Measurements from ENCODE around the gene RBMS3.
A peak's percentile ranks its signal among the peaks of the same experiment; 100 is the strongest.

RBMS3 gene

DNA sequence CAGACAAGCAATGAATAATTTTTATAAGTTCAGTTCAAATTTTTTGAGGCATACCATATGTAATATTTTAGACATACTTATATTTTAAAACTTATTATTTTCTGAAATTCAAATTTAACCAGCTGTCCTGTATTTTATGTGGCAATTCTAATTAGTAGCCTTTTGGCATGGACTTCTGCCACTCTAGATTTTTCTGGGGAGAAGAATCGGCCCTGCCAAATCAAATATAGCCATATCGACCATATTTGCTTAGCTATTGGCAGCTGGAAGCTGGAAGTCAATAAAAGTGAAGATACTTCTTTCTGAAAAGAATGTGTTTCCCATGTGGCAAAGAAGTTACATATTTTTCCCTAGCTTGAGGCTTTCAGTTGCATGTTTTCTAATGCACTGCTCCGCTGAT lies 9.4 kb upstream of the RBMS3 start:
- no peak for DNase-seq
- in situ Hi-C loops (cut with HindIII; ENCODE audit: low pct_ligation_motif_present, low pct_unique_long_range_greater_than_20kb, low sequenced_read_pairs) = no loop called here

DNA sequence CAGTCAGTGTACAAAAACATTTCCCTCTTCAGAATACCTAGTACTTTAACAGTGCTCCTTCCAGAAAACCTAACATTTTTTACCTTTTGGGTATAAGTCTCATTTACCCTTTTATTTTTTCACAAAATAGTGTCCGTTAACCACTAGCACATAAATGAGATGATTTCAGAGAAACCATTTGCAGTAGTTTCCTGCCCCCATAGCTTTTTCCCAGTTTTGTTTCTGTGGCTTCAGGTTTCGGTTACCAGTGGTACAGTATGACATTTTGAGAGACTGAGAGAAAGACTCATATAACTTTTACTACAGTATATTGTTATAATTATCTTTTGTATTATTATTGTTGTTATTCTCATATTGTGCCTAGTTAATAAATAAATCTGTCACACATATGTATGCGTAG lies 6.2 kb upstream of the RBMS3 start:
- in situ Hi-C loops (cut with HindIII; ENCODE audit: low pct_ligation_motif_present, low pct_unique_long_range_greater_than_20kb, low sequenced_read_pairs) = no loop called here

DNA sequence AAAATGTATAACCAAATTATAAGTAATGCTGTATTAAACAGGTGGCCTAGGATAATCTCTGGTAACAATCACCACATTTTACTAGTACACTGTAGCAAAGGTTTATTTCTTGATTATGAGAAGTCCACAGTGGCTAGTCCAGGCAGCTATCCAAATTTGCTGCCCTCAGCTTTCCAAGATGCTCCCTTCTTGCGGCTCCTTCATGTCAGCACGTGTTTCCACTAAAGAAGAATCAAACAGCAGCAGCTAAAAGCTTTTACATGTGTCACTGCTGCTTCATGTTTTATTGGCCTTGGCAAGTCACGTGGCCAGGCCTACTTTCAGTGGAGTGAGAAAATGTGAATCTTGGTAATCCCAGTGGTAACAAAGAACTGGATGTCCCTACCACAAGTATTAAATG lies 5.6 kb upstream of the RBMS3 start:
- in situ Hi-C loops (cut with HindIII; ENCODE audit: low pct_ligation_motif_present, low pct_unique_long_range_greater_than_20kb, low sequenced_read_pairs) = no loop called here
- DNase-seq = no peak

More for the DNA sequence above, 6.2 kb upstream of the RBMS3 start:
- no peak for DNase-seq

- in situ Hi-C loops (cut with HindIII; ENCODE audit: low pct_ligation_motif_present, low pct_unique_long_range_greater_than_20kb, low sequenced_read_pairs) = no loop called here
- DNase-seq = no peak
Observed at GRCh38 chr3:29277249-29277648, 3.6 kb upstream of the RBMS3 start.

DNA sequence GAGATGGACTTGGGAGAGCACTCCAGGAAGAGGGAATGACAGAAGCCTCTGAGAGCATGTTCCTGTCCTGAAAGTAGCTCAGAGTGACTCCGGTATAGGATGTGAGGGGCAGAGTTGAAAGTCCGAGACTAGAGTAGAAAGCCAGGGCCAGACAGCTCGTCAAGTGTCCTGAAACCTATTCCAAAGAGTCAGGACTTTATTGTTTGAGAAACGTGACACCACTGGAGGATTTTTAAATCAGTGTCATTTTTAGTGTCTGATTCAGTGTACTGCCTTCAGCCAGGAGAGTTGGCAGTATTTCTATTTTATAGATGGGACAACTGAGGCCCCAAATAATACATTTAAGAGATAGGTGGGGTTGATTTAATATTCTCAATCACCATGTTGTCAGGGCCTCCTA lies 1.6 kb upstream of the RBMS3 start:
- DNase-seq = no peak

GRCh38 chr3:29279806-29280205 lies 1.1 kb upstream of the RBMS3 start:
- DNase-seq = peak; percentile 37

More for the DNA sequence above, 1.6 kb upstream of the RBMS3 start:
- in situ Hi-C loops (cut with HindIII; ENCODE audit: low pct_ligation_motif_present, low pct_unique_long_range_greater_than_20kb, low sequenced_read_pairs) = no loop called here

GRCh38 chr3:29281094-29281343 lies 148 bp downstream of the RBMS3 start:
- DNase-seq = no peak
- in situ Hi-C loops (cut with HindIII; ENCODE audit: low pct_ligation_motif_present, low pct_unique_long_range_greater_than_20kb, low sequenced_read_pairs) = no loop called here

More at GRCh38 chr3:29279806-29280205, 1.1 kb upstream of the RBMS3 start:
- in situ Hi-C loops (cut with HindIII; ENCODE audit: low pct_ligation_motif_present, low pct_unique_long_range_greater_than_20kb, low sequenced_read_pairs) = no loop called here

DNA sequence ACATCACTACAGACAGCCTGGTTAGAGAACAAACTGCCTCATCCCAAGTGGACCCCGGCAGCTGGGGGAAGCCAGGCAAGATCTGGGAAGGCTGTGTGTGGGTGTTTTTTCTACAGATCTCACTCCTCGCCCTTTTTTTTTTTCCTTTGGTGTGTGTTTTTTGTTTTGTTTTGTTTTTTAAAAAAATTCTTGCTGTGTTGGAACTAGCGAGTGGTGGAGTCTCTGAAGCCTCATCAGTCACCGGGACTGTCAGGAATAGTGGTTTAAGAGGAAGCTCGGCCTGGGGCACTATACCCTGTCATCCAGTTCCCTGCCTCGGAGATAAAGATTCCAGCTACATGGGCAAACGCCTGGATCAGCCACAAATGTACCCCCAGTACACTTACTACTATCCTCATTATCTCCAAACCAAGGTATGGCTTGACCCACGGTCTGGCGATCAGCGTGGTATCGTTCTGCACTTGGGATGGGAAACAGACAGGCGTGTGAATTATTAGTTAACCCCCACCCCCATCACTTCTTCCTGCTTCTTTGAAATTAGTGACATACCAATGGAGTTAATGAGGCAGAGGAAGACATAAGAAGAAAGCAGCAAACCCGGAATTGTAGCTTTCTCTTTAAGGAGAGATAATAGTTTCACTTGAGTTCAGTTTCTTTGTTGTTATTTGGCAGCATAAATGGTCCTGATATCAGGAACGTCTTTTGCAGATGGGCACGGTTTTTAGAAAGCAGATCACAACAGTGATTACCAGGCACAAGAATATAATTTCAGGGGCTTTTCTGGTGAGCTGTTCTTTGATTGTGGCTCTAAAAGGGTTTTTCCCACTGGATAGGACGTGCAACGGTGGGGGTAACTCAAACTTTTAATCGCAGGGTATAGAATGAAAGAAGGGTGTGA lies 722 bp downstream of the RBMS3 start:
- peak; percentile 56 for DNase-seq
- in situ Hi-C loops (cut with HindIII; ENCODE audit: low pct_ligation_motif_present, low pct_unique_long_range_greater_than_20kb, low sequenced_read_pairs) = no loop called here

DNA sequence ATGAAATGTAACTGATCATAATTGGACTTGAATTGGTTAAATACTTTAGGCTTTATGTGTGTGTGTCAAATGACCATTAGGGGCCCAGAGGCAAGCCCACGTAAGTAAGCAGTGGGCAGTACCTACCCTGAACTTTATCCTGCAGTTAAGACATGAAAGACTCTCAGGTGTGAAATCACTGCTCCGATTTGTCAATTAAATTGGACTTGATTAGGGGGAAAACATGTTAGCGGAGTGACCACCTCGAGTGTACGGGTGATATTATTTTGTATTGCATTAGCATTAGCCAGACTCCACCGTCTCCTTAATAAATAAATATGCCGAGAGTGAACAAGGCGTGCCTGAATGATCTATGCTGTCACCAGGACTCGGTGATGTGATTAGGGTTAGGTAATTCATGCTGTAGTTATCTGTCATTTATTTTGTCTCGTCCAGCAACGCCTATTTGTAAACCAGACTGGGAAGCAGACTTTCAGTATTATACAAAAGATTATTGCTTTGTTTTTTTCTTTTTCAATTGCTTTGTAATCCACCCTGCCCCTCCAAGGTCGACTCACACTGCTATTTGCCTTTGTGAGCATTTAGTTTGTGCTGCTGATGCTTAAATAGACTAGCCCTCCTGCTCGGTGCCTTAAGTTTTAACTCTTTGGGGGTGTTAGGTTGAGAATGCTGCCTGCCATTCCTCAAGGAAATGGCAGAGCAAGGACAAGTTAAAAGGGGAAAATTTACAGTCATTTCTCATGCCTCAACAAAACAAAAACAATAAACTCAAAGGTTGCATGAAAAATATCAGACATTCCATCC lies 1.8 kb downstream of the RBMS3 start:
- in situ Hi-C loops (cut with HindIII; ENCODE audit: low pct_ligation_motif_present, low pct_unique_long_range_greater_than_20kb, low sequenced_read_pairs) = no loop called here
- peak; percentile 61 for DNase-seq

DNA sequence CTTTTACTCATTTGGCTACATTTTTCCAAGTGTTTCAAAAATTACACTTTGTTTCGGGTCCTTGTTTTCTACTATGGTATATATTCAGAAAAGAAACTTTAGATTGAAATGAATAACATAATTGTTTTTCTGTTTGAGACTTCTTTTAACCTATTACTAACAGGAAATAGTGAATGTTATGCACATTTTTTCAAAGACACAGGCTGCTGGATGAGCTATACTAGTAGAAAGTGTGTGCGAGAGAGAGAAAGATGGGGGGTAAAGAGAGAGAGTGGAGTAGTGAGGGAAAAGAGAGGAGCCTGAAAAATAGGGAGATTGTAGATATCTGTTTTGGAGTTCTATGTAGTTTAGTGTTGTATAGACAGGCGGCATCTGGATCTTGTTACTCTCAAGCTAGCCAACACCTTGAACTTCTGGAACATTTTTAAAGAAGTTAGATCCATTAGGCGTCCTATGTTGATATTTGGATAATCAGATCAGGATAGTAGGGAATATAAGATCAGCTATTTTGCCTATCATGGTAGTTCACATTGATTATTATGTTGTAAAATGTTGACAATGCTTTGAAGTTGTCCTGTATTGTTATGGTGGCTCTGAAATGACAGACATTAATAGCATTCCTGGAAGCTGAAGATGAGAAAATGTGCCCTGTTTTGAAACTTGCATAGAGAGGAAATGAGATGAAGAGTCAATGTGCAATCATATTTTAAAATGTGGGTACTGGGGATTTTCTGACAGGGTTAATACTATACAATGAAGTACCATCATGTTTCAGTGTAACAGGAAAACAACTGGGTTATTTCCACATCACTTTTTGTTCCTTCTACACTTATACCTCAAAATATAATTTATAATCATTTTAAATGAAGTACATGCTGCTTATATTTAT lies 2.6 kb downstream of the RBMS3 start:
- no peak for DNase-seq
- in situ Hi-C loops (cut with HindIII; ENCODE audit: low pct_ligation_motif_present, low pct_unique_long_range_greater_than_20kb, low sequenced_read_pairs) = no loop called here

DNA sequence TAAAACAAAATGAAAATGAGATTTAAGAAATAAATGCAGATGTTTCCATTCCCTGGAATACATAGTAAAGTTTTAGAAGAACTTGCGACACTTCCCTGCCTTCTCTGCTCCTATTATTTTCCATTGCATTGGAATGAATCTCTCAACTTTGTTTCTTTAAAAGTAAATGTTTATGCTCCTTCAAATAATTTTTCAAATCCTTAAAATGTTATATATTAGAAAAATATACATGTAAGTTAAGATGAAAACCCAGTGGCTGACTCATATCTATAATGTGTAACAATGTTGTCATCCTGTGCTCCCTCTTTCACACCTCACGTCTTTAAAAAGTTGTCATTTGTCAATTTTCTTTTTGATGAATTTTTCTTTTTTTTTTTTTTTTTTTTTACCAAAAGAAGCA lies 3.6 kb downstream of the RBMS3 start:
- in situ Hi-C loops (cut with HindIII; ENCODE audit: low pct_ligation_motif_present, low pct_unique_long_range_greater_than_20kb, low sequenced_read_pairs) = no loop called here
- DNase-seq = peak; percentile 33

DNA sequence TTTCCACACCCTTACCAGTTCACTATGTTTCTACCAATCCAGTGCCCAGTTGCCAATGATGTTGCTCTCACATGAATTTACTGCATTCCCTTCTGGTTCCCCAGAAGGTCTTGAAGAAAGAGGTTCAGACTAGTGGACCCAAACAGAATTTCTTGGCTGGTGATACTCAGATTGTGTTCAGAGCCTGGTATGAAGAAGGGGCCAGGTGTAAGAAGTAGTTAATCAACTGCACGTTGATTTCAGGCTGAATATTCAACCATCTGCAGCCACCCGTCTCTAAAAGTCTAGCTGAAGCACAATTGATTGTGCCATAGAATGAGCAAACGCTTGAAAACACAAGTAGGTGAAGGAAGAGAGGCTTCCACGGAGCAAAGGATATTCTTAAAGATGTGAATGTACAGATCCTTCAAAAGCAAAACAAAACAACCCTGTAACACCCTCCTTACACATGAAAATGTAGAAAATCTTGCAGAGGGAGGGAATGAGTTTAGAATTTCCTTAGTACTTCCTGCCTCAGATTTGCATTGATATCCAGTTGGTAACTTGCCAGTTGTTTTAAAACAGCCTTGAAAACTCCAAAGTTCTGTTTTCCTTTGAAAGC lies 4.7 kb downstream of the RBMS3 start:
- DNase-seq = peak; percentile 67
- in situ Hi-C loops (cut with HindIII; ENCODE audit: low pct_ligation_motif_present, low pct_unique_long_range_greater_than_20kb, low sequenced_read_pairs) = no loop called here

DNA sequence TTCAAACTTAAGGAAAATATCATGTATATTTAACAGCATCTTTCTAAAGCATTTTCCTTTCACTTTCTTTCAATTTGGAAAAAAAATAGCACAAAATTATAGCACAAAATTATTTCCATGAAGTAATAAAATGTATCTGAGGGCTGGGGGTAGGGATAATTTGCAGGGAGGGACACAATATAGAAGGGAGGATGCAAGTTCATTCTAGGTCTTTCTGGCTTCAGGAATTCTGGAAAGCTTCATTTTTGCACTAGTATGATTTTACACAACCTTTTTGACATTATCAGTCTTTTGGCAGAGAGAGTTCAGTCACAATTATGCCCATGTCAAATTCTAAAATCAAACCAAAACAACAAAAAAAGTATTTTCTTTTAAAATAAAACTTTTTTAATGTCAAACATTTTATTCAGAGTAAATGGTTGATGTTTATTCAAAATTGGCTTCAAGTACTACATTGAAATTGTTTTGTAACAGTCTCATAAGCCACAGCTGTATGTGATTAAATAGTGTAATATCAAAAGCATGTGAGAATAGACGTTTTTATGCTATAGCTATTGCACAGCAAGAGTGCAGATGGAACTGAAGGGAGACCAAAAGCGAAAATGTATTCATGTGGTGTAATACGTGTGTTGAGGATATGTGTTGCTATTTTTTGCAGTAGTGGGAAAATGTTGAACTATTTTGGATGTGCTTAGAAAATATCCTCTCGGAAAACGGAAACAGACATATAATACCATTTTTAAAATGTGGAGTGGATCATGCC lies 5.8 kb downstream of the RBMS3 start:
- DNase-seq = no peak
- in situ Hi-C loops (cut with HindIII; ENCODE audit: low pct_ligation_motif_present, low pct_unique_long_range_greater_than_20kb, low sequenced_read_pairs) = no loop called here

DNA sequence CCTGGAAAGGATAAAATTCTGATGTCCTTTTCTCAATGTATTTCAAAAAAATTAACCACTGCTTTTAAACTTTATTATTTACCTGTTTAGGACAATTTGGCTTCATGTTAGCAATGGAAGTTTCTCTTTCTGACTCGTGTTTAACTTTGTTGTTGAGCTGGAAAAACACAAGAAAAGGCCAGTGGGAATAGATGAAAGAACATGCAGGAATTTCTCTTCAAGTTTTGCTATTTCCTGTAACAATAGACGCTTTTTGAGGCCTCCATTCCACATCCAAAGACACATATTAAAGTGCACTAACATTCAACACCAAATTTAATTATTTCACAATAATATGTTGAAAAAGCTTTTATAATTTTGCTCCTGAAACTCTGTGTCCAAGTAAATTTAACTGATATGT lies 9.7 kb downstream of the RBMS3 start:
- no peak for DNase-seq
- in situ Hi-C loops (cut with HindIII; ENCODE audit: low pct_ligation_motif_present, low pct_unique_long_range_greater_than_20kb, low sequenced_read_pairs) = no loop called here

- no peak for DNase-seq
- in situ Hi-C loops (cut with HindIII; ENCODE audit: low pct_ligation_motif_present, low pct_unique_long_range_greater_than_20kb, low sequenced_read_pairs) = no loop called here
Observed at GRCh38 chr3:29291260-29291981, 10.6 kb downstream of the RBMS3 start.

- DNase-seq = no peak
- in situ Hi-C loops (cut with HindIII; ENCODE audit: low pct_ligation_motif_present, low pct_unique_long_range_greater_than_20kb, low sequenced_read_pairs) = no loop called here
Observed at GRCh38 chr3:29291982-29292363, 11.1 kb downstream of the RBMS3 start.

- in situ Hi-C loops (cut with HindIII; ENCODE audit: low pct_ligation_motif_present, low pct_unique_long_range_greater_than_20kb, low sequenced_read_pairs) = no loop called here
- no peak for DNase-seq
Observed at GRCh38 chr3:29293421-29293820, 12.6 kb downstream of the RBMS3 start.
